ENCODE measurements around the gene RASL12. TPM values are rescaled to one million over a fixed set of nuclear protein-coding genes. Genes with fewer than 3 reads are reported as not detected.

Gene RASL12
- total and polyA plus RNA-seq, 9 donors = 11.9 to 16.5 (median 14.2) TPM

DNA sequence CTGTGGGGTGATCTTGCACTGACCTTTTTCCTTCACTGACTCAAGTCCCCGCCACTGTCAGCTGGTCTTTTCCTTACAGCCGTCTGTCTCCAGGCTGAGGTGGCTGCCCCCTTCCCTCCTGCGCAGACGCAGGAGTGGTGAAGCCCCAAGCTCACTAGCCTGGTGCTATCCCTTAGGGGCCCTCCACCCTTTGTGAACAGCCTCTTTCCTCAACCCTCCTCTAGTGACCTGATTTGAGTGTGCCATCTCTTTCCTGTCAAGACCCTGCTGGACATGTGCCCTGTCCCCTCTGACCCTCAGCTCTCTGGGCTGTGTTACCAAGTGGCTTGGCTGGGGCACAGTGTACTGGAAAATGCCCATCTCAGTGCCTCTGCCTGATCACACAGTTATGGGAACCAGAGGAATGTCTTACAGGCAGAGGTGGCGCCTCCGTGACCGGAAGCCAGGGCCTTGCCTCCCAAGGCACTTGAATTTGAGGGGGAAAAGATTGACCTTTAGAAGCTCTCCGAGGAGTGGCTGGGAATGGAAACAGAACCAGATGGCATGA is 17.5 kb upstream of the RASL12 start:
- 61% methylated on average over 4 of the region's 8 CpGs for WGBS (ENCODE audit: insufficient coverage)
- Histone ChIP-seq H3K27me3 (ENCODE audit: control insufficient read depth, insufficient read depth, low read length) (peaks cover 10% of the 10 kb centered on the region), H3K27ac (ENCODE audit: low read length) (no peak overlapping the region)

DNA sequence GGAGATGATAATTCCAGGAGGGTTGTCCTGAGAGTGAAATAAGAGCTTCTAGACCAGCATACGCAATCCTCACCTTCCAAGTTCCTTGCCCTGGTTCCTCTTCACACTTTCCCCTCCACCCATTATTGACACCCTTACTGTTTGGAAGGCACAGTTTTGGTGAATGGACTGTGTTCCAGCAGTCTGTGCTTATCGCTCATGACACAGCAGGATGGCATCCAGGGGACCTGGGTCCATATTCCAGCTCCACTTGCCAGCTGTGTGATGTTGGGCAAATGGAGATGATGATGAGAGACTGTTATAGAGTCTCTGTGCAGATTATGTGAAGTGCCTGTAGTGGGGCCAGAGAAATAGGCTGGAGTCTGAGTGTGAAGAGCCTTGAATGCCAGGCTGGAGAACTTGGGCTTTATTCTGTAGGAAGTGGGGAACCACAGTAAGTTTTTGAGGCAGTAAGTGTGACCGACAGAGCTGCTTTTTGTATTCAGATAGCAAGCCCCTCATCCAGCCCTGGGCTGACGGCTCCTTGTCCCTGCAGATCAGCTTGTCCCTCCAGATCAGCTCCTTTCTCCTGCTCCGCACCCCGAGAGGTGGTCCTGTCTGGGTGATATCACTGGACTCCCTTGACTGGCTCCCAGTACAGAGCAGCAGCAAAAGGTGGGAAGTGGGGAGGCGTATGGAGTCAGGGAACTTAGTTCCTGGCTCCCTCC is 16.9 kb upstream of the RASL12 start:
- WGBS (ENCODE audit: insufficient coverage) = 82% methylated on average over 5 of the region's 7 CpGs
- H3K27ac ChIP-seq (ENCODE audit: low read length) = no peak overlapping the region

More for the DNA sequence above, 17.5 kb upstream of the RASL12 start:
- H3K4me1 ChIP-seq (ENCODE audit: control insufficient read depth, insufficient read depth, low read length) = peaks cover 56% of the 10 kb centered on the region
- no peaks in the 10 kb centered on the region for H3K9me3 ChIP-seq (replicated peaks; ENCODE audit: control insufficient read depth, low read depth, low read length)
- H3K4me3 ChIP-seq (ENCODE audit: low read length) = no peak overlapping the region
- H3K36me3 ChIP-seq (ENCODE audit: control insufficient read depth, insufficient read depth, low read length) = no peaks in the 10 kb centered on the region
- DNase-seq = no peak

DNA sequence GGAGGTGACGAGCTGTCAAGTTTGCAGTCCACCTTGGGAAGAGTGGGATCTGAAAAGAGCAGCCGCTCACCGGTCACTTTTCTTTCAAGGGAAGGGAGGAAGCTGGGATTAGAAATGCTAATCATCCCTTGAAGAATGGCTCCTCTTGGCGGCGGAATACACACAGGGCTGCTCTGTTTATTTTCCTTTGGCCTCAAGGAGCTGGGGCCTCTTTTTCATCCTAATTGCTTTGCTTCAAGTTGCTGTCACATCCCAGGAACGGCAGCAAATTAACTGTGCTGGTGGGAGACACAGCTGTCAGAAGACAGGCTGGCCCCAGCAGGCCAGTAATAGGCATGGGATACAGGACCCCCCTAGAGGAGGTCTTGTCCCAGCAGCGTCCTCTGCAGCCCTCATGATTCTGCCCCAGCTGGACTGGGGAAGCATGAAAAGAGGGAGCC is 15.5 kb upstream of the RASL12 start:
- Histone ChIP-seq H3K27ac (ENCODE audit: low read length) (no peak overlapping the region), H3K4me3 (ENCODE audit: low read length) (no peak overlapping the region), H3K9me3 (replicated peaks; ENCODE audit: control insufficient read depth, low read depth, low read length) (no peaks in the 10 kb centered on the region), H3K27me3 (ENCODE audit: control insufficient read depth, insufficient read depth, low read length) (peaks cover 14% of the 10 kb centered on the region), H3K36me3 (ENCODE audit: control insufficient read depth, insufficient read depth, low read length) (no peaks in the 10 kb centered on the region), H3K4me1 (ENCODE audit: control insufficient read depth, insufficient read depth, low read length) (peaks cover 44% of the 10 kb centered on the region)
- 12% methylated on average over 4 of the region's 7 CpGs for WGBS (ENCODE audit: insufficient coverage)
- DNase-seq = no peak

More for the DNA sequence above, 16.9 kb upstream of the RASL12 start:
- peaks cover 10% of the 10 kb centered on the region for H3K27me3 ChIP-seq (ENCODE audit: control insufficient read depth, insufficient read depth, low read length)
- H3K4me3 ChIP-seq (ENCODE audit: low read length) = no peak overlapping the region
- H3K36me3 ChIP-seq (ENCODE audit: control insufficient read depth, insufficient read depth, low read length) = no peaks in the 10 kb centered on the region
- H3K9me3 ChIP-seq (replicated peaks; ENCODE audit: control insufficient read depth, low read depth, low read length) = no peaks in the 10 kb centered on the region
- peaks cover 56% of the 10 kb centered on the region for H3K4me1 ChIP-seq (ENCODE audit: control insufficient read depth, insufficient read depth, low read length)
- no peak for DNase-seq

DNA sequence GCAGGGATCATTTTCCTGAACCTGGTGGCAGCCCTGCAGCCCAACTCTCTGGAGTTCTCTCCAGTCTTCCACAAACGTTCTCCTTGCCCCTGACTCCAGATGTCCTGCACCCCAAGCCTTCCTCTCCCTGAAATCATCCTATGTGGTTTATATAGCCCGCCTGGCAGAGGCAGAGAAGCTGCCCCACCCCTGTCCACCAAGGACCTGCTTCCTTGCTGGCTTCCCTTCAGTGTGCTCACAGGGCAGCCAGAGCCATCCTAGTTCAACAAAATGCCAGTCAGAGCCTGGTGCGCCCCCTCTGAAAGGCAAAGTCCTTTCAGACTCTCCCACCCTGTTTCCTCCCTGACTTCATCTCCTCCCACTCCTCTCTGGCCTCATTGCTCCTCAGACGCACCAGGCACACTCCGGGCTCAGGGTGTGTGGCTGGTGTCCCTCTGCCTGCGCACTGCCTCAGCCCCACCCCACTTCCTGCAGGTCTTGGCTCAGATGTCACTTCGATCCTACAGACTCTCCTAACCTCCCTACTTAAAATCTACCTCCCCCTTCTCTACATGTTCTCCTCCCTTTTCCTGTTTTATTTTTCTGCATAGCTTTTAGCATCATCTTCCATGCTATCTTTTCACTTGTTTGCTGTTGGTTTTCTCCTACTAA is 14.6 kb upstream of the RASL12 start:
- no peaks in the 10 kb centered on the region for H3K36me3 ChIP-seq (ENCODE audit: control insufficient read depth, insufficient read depth, low read length)
- peaks cover 43% of the 10 kb centered on the region for H3K4me1 ChIP-seq (ENCODE audit: control insufficient read depth, insufficient read depth, low read length)
- H3K27me3 ChIP-seq (ENCODE audit: control insufficient read depth, insufficient read depth, low read length) = peaks cover 22% of the 10 kb centered on the region
- no peak for DNase-seq
- no peak overlapping the region for H3K27ac ChIP-seq (ENCODE audit: low read length)
- no peak overlapping the region for H3K4me3 ChIP-seq (ENCODE audit: low read length)
- WGBS (ENCODE audit: insufficient coverage) = 12% methylated on average over 7 of the region's 7 CpGs
- no peaks in the 10 kb centered on the region for H3K9me3 ChIP-seq (replicated peaks; ENCODE audit: control insufficient read depth, low read depth, low read length)

DNA sequence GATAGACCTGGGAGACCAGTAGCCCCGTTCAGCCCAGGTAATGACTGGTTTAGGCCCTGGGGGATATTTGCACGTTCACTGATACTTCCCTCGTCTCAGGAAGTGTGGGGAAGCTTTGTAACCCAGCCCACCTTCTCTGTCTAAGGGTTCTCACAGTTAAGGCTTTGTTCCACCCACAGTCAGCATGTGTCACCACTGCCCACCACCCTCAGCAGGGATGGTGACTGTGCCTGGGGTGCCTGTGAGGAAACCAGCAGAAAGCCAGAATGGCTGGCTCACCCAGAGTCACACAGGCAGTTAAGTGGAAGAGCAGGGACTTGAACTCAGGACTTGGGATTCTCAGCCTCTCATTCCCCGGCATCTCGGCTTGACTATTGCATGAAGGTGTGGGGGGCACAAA is 14.0 kb upstream of the RASL12 start:
- WGBS (ENCODE audit: insufficient coverage) = no CpG with 5 or more reads among the region's 5 CpGs
- Histone ChIP-seq H3K4me1 (ENCODE audit: control insufficient read depth, insufficient read depth, low read length) (peaks cover 39% of the 10 kb centered on the region), H3K36me3 (ENCODE audit: control insufficient read depth, insufficient read depth, low read length) (no peaks in the 10 kb centered on the region), H3K27me3 (ENCODE audit: control insufficient read depth, insufficient read depth, low read length) (peaks cover 25% of the 10 kb centered on the region), H3K4me3 (ENCODE audit: low read length) (no peak overlapping the region), H3K9me3 (replicated peaks; ENCODE audit: control insufficient read depth, low read depth, low read length) (no peaks in the 10 kb centered on the region), H3K27ac (ENCODE audit: low read length) (no peak overlapping the region)
- no peak for DNase-seq

DNA sequence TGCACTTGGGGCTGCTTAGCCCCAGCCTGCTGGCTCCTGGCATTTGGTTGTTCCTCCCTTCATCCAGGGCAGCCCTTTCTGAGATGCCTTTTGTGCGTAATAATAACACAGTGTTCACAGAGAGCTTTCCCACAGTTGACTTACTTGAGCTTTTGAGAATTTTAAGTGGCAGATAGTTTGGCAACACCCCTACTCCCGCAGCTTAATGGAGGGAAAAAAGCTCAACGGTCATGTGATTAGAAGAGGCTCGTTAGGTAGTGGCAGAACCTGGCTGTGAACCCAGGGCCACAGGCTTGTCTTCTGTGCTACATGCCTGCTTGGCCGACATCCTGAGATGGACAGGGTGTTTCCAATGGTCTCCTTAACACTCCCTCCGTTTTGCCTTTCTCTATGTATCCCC is 13.5 kb upstream of the RASL12 start:
- Histone ChIP-seq H3K4me1 (ENCODE audit: control insufficient read depth, insufficient read depth, low read length) (peaks cover 41% of the 10 kb centered on the region), H3K27ac (ENCODE audit: low read length) (no peak overlapping the region), H3K9me3 (replicated peaks; ENCODE audit: control insufficient read depth, low read depth, low read length) (no peaks in the 10 kb centered on the region), H3K36me3 (ENCODE audit: control insufficient read depth, insufficient read depth, low read length) (no peaks in the 10 kb centered on the region), H3K27me3 (ENCODE audit: control insufficient read depth, insufficient read depth, low read length) (peaks cover 28% of the 10 kb centered on the region), H3K4me3 (ENCODE audit: low read length) (no peak overlapping the region)
- no peak for DNase-seq
- WGBS (ENCODE audit: insufficient coverage) = 67% methylated on average over 4 of the region's 6 CpGs

DNA sequence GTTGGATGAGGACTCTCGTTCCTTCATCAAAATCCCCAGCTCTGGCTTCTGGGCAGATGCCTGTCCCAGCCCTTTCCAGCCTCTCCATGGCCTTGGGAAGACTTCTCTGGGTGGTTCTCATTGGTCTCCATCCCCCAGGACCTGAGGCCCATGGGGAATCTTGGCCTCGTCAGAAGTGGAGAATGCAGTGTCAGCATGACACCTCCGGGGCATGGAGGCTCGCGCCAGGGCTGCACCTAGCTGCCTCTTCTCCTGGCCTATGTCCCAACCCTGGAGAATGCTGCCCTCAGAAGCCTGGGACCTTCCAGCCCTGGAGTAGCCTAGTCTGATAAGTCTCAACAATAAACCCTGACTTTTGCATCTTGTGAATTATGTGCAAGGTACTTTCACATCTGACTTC is 11.8 kb upstream of the RASL12 start:
- Histone ChIP-seq H3K36me3 (ENCODE audit: control insufficient read depth, insufficient read depth, low read length) (no peaks in the 10 kb centered on the region), H3K9me3 (replicated peaks; ENCODE audit: control insufficient read depth, low read depth, low read length) (no peaks in the 10 kb centered on the region), H3K27me3 (ENCODE audit: control insufficient read depth, insufficient read depth, low read length) (peaks cover 25% of the 10 kb centered on the region), H3K4me3 (ENCODE audit: low read length) (no peak overlapping the region), H3K4me1 (ENCODE audit: control insufficient read depth, insufficient read depth, low read length) (peaks cover 35% of the 10 kb centered on the region), H3K27ac (ENCODE audit: low read length) (no peak overlapping the region)
- WGBS (ENCODE audit: insufficient coverage) = 71% methylated on average over 5 of the region's 5 CpGs
- no peak for DNase-seq

DNA sequence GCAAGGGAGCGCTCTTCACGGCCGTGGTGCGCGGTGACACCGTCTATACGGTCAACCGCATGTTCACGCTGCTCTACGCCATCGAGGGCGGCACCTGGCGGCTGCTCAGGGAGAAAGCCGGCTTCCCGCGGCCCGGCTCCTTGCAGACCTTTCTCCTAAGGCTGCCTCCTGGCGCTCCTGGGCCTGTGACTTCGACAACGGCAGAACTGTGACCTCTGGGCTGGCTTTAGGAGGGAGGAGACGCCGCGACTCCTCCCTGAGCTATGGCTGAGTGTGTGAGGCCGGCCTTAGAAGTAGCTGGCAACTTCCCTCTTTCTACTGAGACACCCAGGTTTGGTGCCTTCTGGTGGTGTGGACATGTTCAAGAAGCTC is 10.2 kb upstream of the RASL12 start:
- Histone ChIP-seq H3K36me3 (ENCODE audit: control insufficient read depth, insufficient read depth, low read length) (no peaks in the 10 kb centered on the region), H3K27ac (ENCODE audit: low read length) (no peak overlapping the region), H3K4me3 (ENCODE audit: low read length) (no peak overlapping the region), H3K4me1 (ENCODE audit: control insufficient read depth, insufficient read depth, low read length) (peaks cover 31% of the 10 kb centered on the region), H3K27me3 (ENCODE audit: control insufficient read depth, insufficient read depth, low read length) (peaks cover 23% of the 10 kb centered on the region), H3K9me3 (replicated peaks; ENCODE audit: control insufficient read depth, low read depth, low read length) (no peaks in the 10 kb centered on the region)
- peak; percentile 68 for DNase-seq
- WGBS (ENCODE audit: insufficient coverage) = 6% methylated on average over 21 of the region's 24 CpGs

DNA sequence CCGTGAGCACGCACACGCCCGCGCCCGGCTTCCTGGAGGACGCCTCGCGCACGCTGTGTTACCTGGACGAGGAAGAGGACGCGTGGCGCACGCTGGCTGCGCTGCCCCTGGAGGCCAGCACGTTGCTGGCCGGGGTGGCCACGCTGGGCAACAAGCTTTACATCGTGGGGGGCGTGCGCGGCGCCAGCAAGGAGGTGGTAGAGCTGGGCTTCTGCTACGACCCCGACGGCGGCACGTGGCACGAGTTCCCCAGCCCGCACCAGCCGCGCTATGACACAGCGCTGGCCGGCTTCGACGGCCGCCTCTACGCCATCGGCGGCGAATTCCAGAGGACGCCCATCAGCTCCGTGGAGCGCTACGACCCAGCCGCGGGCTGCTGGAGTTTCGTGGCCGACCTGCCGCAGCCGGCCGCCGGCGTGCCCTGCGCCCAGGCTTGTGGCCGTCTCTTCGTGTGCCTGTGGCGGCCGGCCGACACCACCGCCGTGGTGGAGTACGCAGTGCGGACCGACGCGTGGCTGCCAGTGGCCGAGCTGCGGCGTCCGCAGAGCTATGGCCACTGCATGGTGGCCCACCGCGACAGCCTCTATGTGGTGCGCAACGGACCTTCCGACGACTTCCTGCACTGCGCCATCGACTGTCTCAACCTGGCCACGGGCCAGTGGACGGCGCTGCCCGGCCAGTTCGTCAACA is 9.6 kb upstream of the RASL12 start:
- 54% methylated on average over 85 of the region's 85 CpGs for WGBS (ENCODE audit: insufficient coverage)
- peaks cover 22% of the 10 kb centered on the region for H3K27me3 ChIP-seq (ENCODE audit: control insufficient read depth, insufficient read depth, low read length)
- H3K4me3 ChIP-seq (ENCODE audit: low read length) = no peak overlapping the region
- H3K27ac ChIP-seq (ENCODE audit: low read length) = no peak overlapping the region
- DNase-seq = no peak
- peaks cover 28% of the 10 kb centered on the region for H3K4me1 ChIP-seq (ENCODE audit: control insufficient read depth, insufficient read depth, low read length)
- no peaks in the 10 kb centered on the region for H3K9me3 ChIP-seq (replicated peaks; ENCODE audit: control insufficient read depth, low read depth, low read length)
- H3K36me3 ChIP-seq (ENCODE audit: control insufficient read depth, insufficient read depth, low read length) = no peaks in the 10 kb centered on the region

Measured in muscle of leg (tissue), 11 donors.